ENCODE results near the gene COMMD10. TPM values are rescaled to one million over a fixed set of nuclear protein-coding genes. Genes with fewer than 3 reads are reported as not detected.

The COMMD10 gene
- polyA plus RNA-seq, 1 donor from 2014 or later, result 23.1 TPM

DNA sequence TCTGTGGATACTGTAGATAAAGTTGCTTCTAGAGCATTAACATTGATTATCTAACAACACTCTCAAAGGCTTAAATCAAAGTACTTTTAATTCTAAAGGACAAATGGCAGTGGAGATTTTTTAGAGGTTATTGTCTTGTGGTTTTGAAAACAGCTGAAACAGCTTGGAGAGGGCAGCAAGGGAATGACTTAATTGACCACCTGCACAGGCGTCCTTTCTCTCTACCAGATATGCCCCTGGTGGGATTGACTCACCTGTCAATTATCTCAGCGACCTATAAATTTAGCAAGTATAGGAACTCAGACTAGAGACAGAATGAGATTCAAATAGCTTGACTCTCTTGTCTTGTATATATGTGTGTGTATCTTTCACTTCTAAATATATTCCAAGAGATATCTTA is 39.0 kb upstream of the COMMD10 start:
- Histone ChIP-seq H3K9me3 (ENCODE audit: low read length) (no peaks in the 10 kb centered on the region), H3K27ac (ENCODE audit: low read length) (no peak overlapping the region), H3K27me3 (ENCODE audit: insufficient read depth, low read depth, low read length) (no peaks in the 10 kb centered on the region), H3K79me2 (replicated peaks; ENCODE audit: insufficient read depth, low read length) (no peaks in the 10 kb centered on the region), H3K4me3 (ENCODE audit: low read length) (no peak overlapping the region), H2AFZ (ENCODE audit: low read depth, low read length) (no peak overlapping the region), H3K9me2 (ENCODE audit: insufficient read depth, low read length) (no peaks in the 10 kb centered on the region), H3K36me3 (ENCODE audit: insufficient read depth, low read length) (no peaks in the 10 kb centered on the region), H4K20me1 (ENCODE audit: insufficient read depth) (no peaks in the 10 kb centered on the region), H3K4me2 (ENCODE audit: low read length) (no peak overlapping the region), H3F3A (ENCODE audit: insufficient read depth, low read length, poor library complexity, severe bottlenecking) (no peaks in the 10 kb centered on the region), H3K9ac (ENCODE audit: low read length) (no peak overlapping the region)
- no peak for TF ChIP-seq POLR2AphosphoS5 (IDR thresholded peaks at IDR 0.05)
- TF ChIP-seq EZH2 (IDR thresholded peaks at IDR 0.05; ENCODE audit: borderline replicate concordance, insufficient read depth, low read length, poor library complexity, severe bottlenecking), result no peak
- TF ChIP-seq TAF1 (IDR thresholded peaks at IDR 0.05; ENCODE audit: low read depth), result no peak
- TF ChIP-seq, protein P1, sequence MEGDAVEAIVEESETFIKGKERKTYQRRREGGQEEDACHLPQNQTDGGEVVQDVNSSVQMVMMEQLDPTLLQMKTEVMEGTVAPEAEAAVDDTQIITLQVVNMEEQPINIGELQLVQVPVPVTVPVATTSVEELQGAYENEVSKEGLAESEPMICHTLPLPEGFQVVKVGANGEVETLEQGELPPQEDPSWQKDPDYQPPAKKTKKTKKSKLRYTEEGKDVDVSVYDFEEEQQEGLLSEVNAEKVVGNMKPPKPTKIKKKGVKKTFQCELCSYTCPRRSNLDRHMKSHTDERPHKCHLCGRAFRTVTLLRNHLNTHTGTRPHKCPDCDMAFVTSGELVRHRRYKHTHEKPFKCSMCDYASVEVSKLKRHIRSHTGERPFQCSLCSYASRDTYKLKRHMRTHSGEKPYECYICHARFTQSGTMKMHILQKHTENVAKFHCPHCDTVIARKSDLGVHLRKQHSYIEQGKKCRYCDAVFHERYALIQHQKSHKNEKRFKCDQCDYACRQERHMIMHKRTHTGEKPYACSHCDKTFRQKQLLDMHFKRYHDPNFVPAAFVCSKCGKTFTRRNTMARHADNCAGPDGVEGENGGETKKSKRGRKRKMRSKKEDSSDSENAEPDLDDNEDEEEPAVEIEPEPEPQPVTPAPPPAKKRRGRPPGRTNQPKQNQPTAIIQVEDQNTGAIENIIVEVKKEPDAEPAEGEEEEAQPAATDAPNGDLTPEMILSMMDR (IDR thresholded peaks at IDR 0.05; ENCODE audit: poor library complexity, severe bottlenecking), result no peak

DNA sequence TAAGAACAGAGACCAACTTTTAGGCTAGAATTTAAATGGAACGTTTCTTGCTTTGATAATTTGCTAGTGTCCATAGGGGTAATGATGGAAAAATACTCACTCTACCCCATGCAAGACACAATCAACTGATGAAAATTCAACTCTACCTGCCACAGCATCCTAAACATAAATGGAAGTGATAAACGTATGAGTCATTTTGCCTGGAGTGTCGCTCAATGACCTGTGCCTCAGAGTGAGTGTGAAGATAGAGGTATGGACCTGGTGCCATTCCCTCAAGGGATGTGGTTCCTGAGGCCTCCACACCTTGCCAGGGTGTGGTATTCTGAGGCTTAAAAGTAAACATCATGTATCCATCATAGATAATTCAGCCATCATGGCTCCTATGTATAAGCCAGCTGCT is 38.6 kb upstream of the COMMD10 start:
- H3K9me3 ChIP-seq (ENCODE audit: low read length), result no peaks in the 10 kb centered on the region
- H3F3A ChIP-seq (ENCODE audit: insufficient read depth, low read length, poor library complexity, severe bottlenecking), result no peaks in the 10 kb centered on the region
- H3K27me3 ChIP-seq (ENCODE audit: insufficient read depth, low read depth, low read length), result no peaks in the 10 kb centered on the region
- no peaks in the 10 kb centered on the region for H3K9me2 ChIP-seq (ENCODE audit: insufficient read depth, low read length)
- H3K27ac ChIP-seq (ENCODE audit: low read length), result no peak overlapping the region
- TF ChIP-seq, protein P1 (IDR thresholded peaks at IDR 0.05; ENCODE audit: poor library complexity, severe bottlenecking), result no peak
- TF ChIP-seq TAF1 (IDR thresholded peaks at IDR 0.05; ENCODE audit: low read depth) (no peak), EZH2 (IDR thresholded peaks at IDR 0.05; ENCODE audit: borderline replicate concordance, insufficient read depth, low read length, poor library complexity, severe bottlenecking) (no peak), EP300 (conservative IDR thresholded peaks at IDR 0.05; ENCODE audit: poor library complexity, severe bottlenecking) (no peak), RAD21 (conservative IDR thresholded peaks at IDR 0.05) (no peak)
- TF ChIP-seq, protein P2, sequence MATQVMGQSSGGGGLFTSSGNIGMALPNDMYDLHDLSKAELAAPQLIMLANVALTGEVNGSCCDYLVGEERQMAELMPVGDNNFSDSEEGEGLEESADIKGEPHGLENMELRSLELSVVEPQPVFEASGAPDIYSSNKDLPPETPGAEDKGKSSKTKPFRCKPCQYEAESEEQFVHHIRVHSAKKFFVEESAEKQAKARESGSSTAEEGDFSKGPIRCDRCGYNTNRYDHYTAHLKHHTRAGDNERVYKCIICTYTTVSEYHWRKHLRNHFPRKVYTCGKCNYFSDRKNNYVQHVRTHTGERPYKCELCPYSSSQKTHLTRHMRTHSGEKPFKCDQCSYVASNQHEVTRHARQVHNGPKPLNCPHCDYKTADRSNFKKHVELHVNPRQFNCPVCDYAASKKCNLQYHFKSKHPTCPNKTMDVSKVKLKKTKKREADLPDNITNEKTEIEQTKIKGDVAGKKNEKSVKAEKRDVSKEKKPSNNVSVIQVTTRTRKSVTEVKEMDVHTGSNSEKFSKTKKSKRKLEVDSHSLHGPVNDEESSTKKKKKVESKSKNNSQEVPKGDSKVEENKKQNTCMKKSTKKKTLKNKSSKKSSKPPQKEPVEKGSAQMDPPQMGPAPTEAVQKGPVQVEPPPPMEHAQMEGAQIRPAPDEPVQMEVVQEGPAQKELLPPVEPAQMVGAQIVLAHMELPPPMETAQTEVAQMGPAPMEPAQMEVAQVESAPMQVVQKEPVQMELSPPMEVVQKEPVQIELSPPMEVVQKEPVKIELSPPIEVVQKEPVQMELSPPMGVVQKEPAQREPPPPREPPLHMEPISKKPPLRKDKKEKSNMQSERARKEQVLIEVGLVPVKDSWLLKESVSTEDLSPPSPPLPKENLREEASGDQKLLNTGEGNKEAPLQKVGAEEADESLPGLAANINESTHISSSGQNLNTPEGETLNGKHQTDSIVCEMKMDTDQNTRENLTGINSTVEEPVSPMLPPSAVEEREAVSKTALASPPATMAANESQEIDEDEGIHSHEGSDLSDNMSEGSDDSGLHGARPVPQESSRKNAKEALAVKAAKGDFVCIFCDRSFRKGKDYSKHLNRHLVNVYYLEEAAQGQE (IDR thresholded peaks at IDR 0.05; ENCODE audit: borderline replicate concordance), result no peak
- no peaks in the 10 kb centered on the region for H4K20me1 ChIP-seq (ENCODE audit: insufficient read depth)
- H3K36me3 ChIP-seq (ENCODE audit: insufficient read depth, low read length), result no peaks in the 10 kb centered on the region
- H3K79me2 ChIP-seq (replicated peaks; ENCODE audit: insufficient read depth, low read length), result no peaks in the 10 kb centered on the region
- no peak overlapping the region for H3K4me3 ChIP-seq (ENCODE audit: low read length)
- H2AFZ ChIP-seq (ENCODE audit: low read depth, low read length), result no peak overlapping the region
- H3K9ac ChIP-seq (ENCODE audit: low read length), result no peak overlapping the region
- H3K4me2 ChIP-seq (ENCODE audit: low read length), result no peak overlapping the region

Measured in neural cell (in vitro differentiated cells).